Astrocyte (in vitro differentiated cells and primary cell): ENCODE data around the gene EFNA2. TPM values are rescaled to one million over a fixed set of nuclear protein-coding genes. Genes with fewer than 3 reads are reported as not detected.

Source experiments
- DNase-seq: peaks from one replicate; pipeline ENCODE4 v3.0.0-alpha.2; 2010; ENCODE audit warnings: low read depth
- FAIRE-seq: peaks from 2 replicates; lab custom pipeline; 2011; peaks lifted over from hg19 to GRCh38; lab: Jason Lieb, UNC
- H2AFZ ChIP-seq: 2 replicates; pipeline ENCODE4 v1.6.0; 2012; ENCODE audit warnings: low read depth, low read length, inconsistent platforms
- H3K27ac ChIP-seq: 2 replicates; pipeline ENCODE4 v1.5.1; 2011; ENCODE audit warnings: low read depth, low read length, inconsistent platforms
- H3K27me3 ChIP-seq: 2 replicates; pipeline ENCODE4 v1.6.0; 2011; ENCODE audit warnings: low read length, inconsistent platforms; ENCODE audit not compliant: insufficient read depth
- H3K36me3 ChIP-seq: 2 replicates; pipeline ENCODE4 v1.5.1; 2011; ENCODE audit warnings: low read length, inconsistent platforms; ENCODE audit not compliant: insufficient read depth
- H3K4me1 ChIP-seq: 2 replicates; pipeline ENCODE4 v1.5.1; 2011; ENCODE audit warnings: low read length, inconsistent platforms; ENCODE audit not compliant: insufficient read depth
- H3K4me2 ChIP-seq: 2 replicates; pipeline ENCODE4 v1.6.0; 2012; ENCODE audit warnings: low read length, inconsistent platforms
- H3K4me3 ChIP-seq: 2 replicates; pipeline ENCODE4 v1.5.1; 2011; ENCODE audit warnings: low read depth, mild to moderate bottlenecking, low read length, inconsistent platforms; ENCODE audit not compliant: insufficient read depth
- H3K79me2 ChIP-seq: 2 replicates; pipeline ENCODE4 v1.6.0; 2012; ENCODE audit warnings: mild to moderate bottlenecking, low read length, inconsistent platforms; ENCODE audit not compliant: insufficient read depth
- H3K9ac ChIP-seq: 2 replicates; pipeline ENCODE4 v1.6.0; 2012; ENCODE audit warnings: mild to moderate bottlenecking, low read length, inconsistent platforms
- H3K9me3 ChIP-seq: 2 replicates; pipeline ENCODE4 v1.5.1; 2012; ENCODE audit warnings: low read depth, mild to moderate bottlenecking, low read length, inconsistent platforms; ENCODE audit not compliant: insufficient read depth
- H4K20me1 ChIP-seq: 2 replicates; pipeline ENCODE4 v1.6.0; 2012; ENCODE audit warnings: low read length, inconsistent platforms; ENCODE audit not compliant: insufficient read depth
- H3K27ac Mint-ChIP-seq: one replicate; pipeline ENCODE4 v1.8.0; 2021; ENCODE audit warnings: mild to moderate bottlenecking, mixed read lengths; ENCODE audit not compliant: unreplicated experiment
- H3K27me3 Mint-ChIP-seq: one replicate; pipeline ENCODE4 v1.8.0; 2021; ENCODE audit warnings: low read depth, mixed read lengths; ENCODE audit not compliant: unreplicated experiment
- H3K36me3 Mint-ChIP-seq: one replicate; pipeline ENCODE4 v1.8.0; 2021; ENCODE audit warnings: low read depth, mixed read lengths; ENCODE audit not compliant: unreplicated experiment
- H3K4me1 Mint-ChIP-seq: one replicate; pipeline ENCODE4 v1.8.0; 2021; ENCODE audit warnings: low read depth, mixed read lengths; ENCODE audit not compliant: unreplicated experiment
- H3K4me3 Mint-ChIP-seq: one replicate; pipeline ENCODE4 v1.8.0; 2021; ENCODE audit warnings: mild to moderate bottlenecking, moderate library complexity, mixed read lengths; ENCODE audit not compliant: unreplicated experiment
- H3K9me3 Mint-ChIP-seq: one replicate; pipeline ENCODE4 v1.8.0; 2021; ENCODE audit warnings: mild to moderate bottlenecking, mixed read lengths; ENCODE audit not compliant: unreplicated experiment
- EZH2 ChIP-seq: IDR thresholded peaks from 2 replicates; pipeline ENCODE4 v1.6.1; 2012; ENCODE audit warnings: mild to moderate bottlenecking, low read length, inconsistent platforms; ENCODE audit not compliant: insufficient read depth
- total RNA-seq: library from RNA; stranded (reverse); gene quantifications from 2 replicates; pipeline ENCODE4 v1.2.1, GENCODE V29; 2021
- TF ChIP-seq, protein P1 (sequence below): IDR thresholded peaks from 2 replicates; pipeline ENCODE4 v1.5.1; 2011; ENCODE audit warnings: low read depth, mild to moderate bottlenecking, inconsistent platforms, low read length, moderate library complexity; ENCODE audit not compliant: insufficient read depth

EFNA2 gene
- total RNA-seq, 1 donor from 2014 or later = 8.4 TPM

DNA sequence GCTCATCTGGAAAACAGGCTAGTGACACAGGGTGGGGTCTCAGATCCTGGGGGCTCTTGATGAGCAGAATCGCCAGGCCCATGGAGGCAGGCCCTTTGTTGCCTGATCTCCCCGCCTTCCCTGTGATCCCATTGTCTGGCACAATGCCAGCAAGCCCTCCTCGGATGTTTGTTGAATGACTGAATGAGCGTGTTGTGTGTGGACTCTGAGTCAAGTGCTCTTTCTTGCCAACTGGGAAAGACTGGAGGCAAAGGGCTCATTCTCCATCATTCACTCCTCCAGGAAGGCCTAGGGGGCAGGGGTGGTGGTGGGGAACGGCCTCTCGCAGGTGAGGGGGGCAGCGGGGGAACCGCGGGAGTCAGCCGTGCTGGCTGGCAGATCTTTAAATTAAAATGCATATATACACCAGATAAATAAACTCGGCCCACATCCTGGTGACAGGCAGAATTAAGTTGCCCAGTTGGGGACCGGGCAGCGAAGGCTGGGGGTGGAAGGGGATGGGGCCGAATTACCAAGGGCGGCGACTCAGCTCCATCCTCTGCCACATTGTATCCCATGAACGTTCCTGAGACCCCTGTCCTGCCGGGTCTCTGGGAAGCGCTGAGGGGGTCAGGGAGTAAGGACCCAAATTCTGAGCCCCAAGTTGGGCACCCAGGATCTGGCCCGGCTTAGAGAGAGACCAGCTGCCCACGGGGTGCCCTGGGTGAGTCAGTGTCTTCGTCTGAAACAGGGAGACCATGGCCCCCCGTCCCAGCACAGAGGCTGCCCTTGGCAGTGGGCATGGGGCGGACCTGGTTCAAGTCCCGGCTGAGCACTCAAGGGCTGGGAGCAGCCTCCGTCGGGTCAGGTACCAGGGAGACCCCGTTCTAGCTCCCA lies 24.5 kb downstream of the EFNA2 start:
- TF ChIP-seq, protein P1, sequence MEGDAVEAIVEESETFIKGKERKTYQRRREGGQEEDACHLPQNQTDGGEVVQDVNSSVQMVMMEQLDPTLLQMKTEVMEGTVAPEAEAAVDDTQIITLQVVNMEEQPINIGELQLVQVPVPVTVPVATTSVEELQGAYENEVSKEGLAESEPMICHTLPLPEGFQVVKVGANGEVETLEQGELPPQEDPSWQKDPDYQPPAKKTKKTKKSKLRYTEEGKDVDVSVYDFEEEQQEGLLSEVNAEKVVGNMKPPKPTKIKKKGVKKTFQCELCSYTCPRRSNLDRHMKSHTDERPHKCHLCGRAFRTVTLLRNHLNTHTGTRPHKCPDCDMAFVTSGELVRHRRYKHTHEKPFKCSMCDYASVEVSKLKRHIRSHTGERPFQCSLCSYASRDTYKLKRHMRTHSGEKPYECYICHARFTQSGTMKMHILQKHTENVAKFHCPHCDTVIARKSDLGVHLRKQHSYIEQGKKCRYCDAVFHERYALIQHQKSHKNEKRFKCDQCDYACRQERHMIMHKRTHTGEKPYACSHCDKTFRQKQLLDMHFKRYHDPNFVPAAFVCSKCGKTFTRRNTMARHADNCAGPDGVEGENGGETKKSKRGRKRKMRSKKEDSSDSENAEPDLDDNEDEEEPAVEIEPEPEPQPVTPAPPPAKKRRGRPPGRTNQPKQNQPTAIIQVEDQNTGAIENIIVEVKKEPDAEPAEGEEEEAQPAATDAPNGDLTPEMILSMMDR = no peak
- TF ChIP-seq EZH2 = no peak
- H3K4me1 Mint-ChIP-seq = peaks cover 9% of the 10 kb centered on the region

DNA sequence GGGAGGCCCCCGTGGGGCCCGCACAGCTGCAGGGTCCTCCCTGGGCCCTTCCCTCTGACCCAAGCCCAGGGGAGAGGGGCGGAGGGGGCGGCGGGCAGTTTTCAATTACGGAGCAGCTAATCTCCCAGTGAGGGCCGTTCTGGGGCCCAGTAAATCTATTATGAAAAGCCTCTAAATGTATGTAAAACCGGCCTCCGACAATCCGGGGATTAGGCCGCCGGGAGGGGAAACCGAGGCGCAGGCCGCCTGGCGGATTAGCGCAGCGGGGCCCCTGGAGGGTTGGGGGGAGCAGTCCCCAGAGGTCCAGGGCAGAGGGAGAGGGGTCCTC lies 25.1 kb downstream of the EFNA2 start:
- Histone ChIP-seq H3K27me3 (no peaks in the 10 kb centered on the region), H3K27ac (no peak overlapping the region), H2AFZ (no peak overlapping the region), H3K4me1 (peaks cover 13% of the 10 kb centered on the region), H3K9ac (no peak overlapping the region), H3K9me3 (no peaks in the 10 kb centered on the region), H3K79me2 (no peaks in the 10 kb centered on the region), H3K36me3 (no peaks in the 10 kb centered on the region), H4K20me1 (no peaks in the 10 kb centered on the region), H3K4me3 (no peak overlapping the region), H3K4me2 (no peak overlapping the region)
- no peak overlapping the region for H3K4me3 Mint-ChIP-seq
- no peaks in the 10 kb centered on the region for H3K36me3 Mint-ChIP-seq
- no peak for FAIRE-seq
- no peaks in the 10 kb centered on the region for H3K9me3 Mint-ChIP-seq
- H3K4me1 Mint-ChIP-seq = peaks cover 9% of the 10 kb centered on the region
- no peak overlapping the region for H3K27ac Mint-ChIP-seq
- DNase-seq = no peak
- no peaks in the 10 kb centered on the region for H3K27me3 Mint-ChIP-seq
- no peak for TF ChIP-seq EZH2
- TF ChIP-seq, protein P1 = no peak

More for the DNA sequence above, 24.5 kb downstream of the EFNA2 start:
- Histone ChIP-seq H3K9me3 (no peaks in the 10 kb centered on the region), H3K27me3 (no peaks in the 10 kb centered on the region), H3K4me1 (peaks cover 11% of the 10 kb centered on the region), H3K4me3 (no peak overlapping the region), H2AFZ (no peak overlapping the region), H3K4me2 (no peak overlapping the region), H3K9ac (no peak overlapping the region), H3K27ac (no peak overlapping the region), H3K79me2 (no peaks in the 10 kb centered on the region), H4K20me1 (no peaks in the 10 kb centered on the region), H3K36me3 (no peaks in the 10 kb centered on the region)
- H3K9me3 Mint-ChIP-seq = no peaks in the 10 kb centered on the region
- no peak overlapping the region for H3K4me3 Mint-ChIP-seq
- H3K36me3 Mint-ChIP-seq = no peaks in the 10 kb centered on the region
- no peak overlapping the region for H3K27ac Mint-ChIP-seq
- no peak for DNase-seq
- no peaks in the 10 kb centered on the region for H3K27me3 Mint-ChIP-seq
- no peak for FAIRE-seq

DNA sequence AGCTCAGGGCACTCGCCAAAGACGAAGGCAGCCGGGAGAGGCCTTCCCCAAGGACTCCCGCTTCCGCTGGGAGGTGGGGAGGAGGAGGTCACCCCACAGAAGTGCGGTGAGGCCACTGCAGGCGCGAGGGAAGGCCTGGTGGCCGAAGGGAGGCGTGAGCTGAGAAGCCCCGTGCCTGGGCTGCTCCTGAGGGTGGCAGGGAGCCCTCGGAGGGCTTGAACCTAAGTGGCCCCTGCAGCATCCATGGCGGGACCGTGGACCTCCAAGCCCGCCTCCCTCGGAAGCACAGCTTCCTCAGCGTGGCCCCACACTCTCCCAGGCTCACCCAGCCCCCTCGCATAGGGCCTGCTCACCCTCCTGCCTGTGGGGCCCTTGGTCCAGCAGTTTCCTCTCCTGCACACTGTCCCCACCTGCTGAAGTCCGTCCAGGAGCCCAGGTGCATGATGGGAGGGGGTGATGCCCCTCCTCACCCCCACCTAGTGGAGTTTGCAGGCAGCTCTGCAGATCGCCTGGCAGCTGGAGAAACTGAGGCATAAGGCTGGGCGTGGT lies 25.9 kb downstream of the EFNA2 start:
- no peak overlapping the region for H3K27ac ChIP-seq
- no peaks in the 10 kb centered on the region for H4K20me1 ChIP-seq
- Mint-ChIP-seq H3K36me3 (no peaks in the 10 kb centered on the region), H3K4me3 (no peak overlapping the region), H3K27me3 (no peaks in the 10 kb centered on the region), H3K27ac (no peak overlapping the region), H3K9me3 (no peaks in the 10 kb centered on the region), H3K4me1 (peaks cover 9% of the 10 kb centered on the region)
- H3K79me2 ChIP-seq = no peaks in the 10 kb centered on the region
- no peak overlapping the region for H3K9ac ChIP-seq
- no peaks in the 10 kb centered on the region for H3K36me3 ChIP-seq
- H3K4me3 ChIP-seq = no peak overlapping the region
- H3K4me2 ChIP-seq = no peak overlapping the region
- H3K9me3 ChIP-seq = no peaks in the 10 kb centered on the region
- DNase-seq (no peak), FAIRE-seq (no peak)
- TF ChIP-seq, protein P1 = no peak
- TF ChIP-seq EZH2 = no peak
- H3K4me1 ChIP-seq = peaks cover 13% of the 10 kb centered on the region
- peaks cover 6% of the 10 kb centered on the region for H3K27me3 ChIP-seq
- no peak overlapping the region for H2AFZ ChIP-seq
